EL (cell line): ENCODE measurements around the gene COQ8B.
"Not testable (repeated sequence)": the region's sequence is repeated elsewhere in the genome, so short reads cannot be mapped to it uniquely, and the experiment has no call there.

Source experiments
- DNase-seq: peaks from one replicate; pipeline ENCODE4 v3.0.0-alpha.2; 2016

The COQ8B gene

GRCh38 chr19:40716482-40717324 is at the start of gene COQ8B, which contains the start of gene ITPKC:
COQ8B (minus strand) TSS chr19:40716886; CDS start chr19:40714632, 2,254 bp downstream.
ITPKC (plus strand) TSS chr19:40717112; CDS start chr19:40717136, 24 bp downstream.
- peak; percentile 98 for DNase-seq

GRCh38 chr19:40766385-40766784 is 49.7 kb upstream of the COQ8B start:
- DNase-seq, result not testable (repeated sequence)

GRCh38 chr19:40763963-40764362 is 47.3 kb upstream of the COQ8B start:
- DNase-seq, result no peak

- DNase-seq, result no peak
These were observed 46.8 kb upstream of the COQ8B start for GRCh38 chr19:40763526-40763925.

- DNase-seq, result no peak
These were observed 46.2 kb upstream of the COQ8B start for GRCh38 chr19:40762754-40763470.

GRCh38 chr19:40759352-40759751 is 42.7 kb upstream of the COQ8B start:
- no peak for DNase-seq

GRCh38 chr19:40758491-40758890 is 41.8 kb upstream of the COQ8B start:
- no peak for DNase-seq

- DNase-seq, result no peak
These were observed 39.9 kb upstream of the COQ8B start for GRCh38 chr19:40756502-40757110.

- DNase-seq, result no peak
These were observed 39.1 kb upstream of the COQ8B start for GRCh38 chr19:40755791-40756190.

- DNase-seq, result no peak
These were observed 38.5 kb upstream of the COQ8B start for GRCh38 chr19:40755248-40755624.

GRCh38 chr19:40754611-40755247 is 38.0 kb upstream of the COQ8B start:
- DNase-seq, result peak; percentile 40

GRCh38 chr19:40752257-40752781 is 35.6 kb upstream of the COQ8B start:
- DNase-seq, result no peak

GRCh38 chr19:40750874-40751537 is 34.3 kb upstream of the COQ8B start, which contains the start of gene SNRPA:
SNRPA (plus strand) TSS chr19:40751203; CDS start chr19:40751409, 206 bp downstream.
- DNase-seq, result peak; percentile 98

GRCh38 chr19:40750058-40750873 is 33.6 kb upstream of the COQ8B start, which contains the start of gene ACTMAP:
ACTMAP (minus strand) TSS chr19:40750477; CDS start chr19:40749803, 674 bp downstream.
- peak; percentile 100 for DNase-seq

- no peak for DNase-seq
These were observed 30.9 kb upstream of the COQ8B start for GRCh38 chr19:40747536-40747935.

- DNase-seq, result peak; percentile 72
These were observed 28.7 kb upstream of the COQ8B start for GRCh38 chr19:40745402-40745780.

- no peak for DNase-seq
These were observed 28.1 kb upstream of the COQ8B start for GRCh38 chr19:40744554-40745401.

GRCh38 chr19:40743926-40744325 is 27.2 kb upstream of the COQ8B start:
- no peak for DNase-seq

GRCh38 chr19:40742886-40743285 is 26.2 kb upstream of the COQ8B start:
- no peak for DNase-seq

- no peak for DNase-seq
These were observed 25.8 kb upstream of the COQ8B start for GRCh38 chr19:40742477-40742876.
